ENCODE measurements around the gene NF1. TPM values are rescaled to one million over a fixed set of nuclear protein-coding genes. Genes with fewer than 3 reads are reported as not detected.

The NF1 gene
- total and polyA plus RNA-seq, 2 of the 13 experiments (the other 11 are each of a cell fraction or from before 2014, with no cell fraction given): 21.5 to 26.5 TPM

DNA sequence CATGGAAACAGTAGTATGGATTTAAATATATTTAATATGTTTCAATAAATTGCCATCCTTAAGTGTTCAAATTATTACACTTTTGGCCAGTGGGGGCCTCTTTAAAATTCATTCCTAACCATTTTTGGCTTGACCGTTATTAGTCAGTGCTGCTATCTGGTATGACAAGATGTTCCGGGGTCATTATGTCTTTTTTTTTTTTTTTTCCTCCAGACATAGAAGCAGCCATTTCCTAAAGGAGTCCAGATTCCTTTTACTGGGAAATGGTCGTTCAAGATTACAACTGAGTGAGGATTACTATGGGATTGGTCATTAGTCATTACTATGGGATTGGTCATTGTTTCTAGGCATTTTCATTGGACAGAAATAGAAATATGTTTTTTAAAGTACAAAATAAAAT, 53.4 kb downstream of the NF1 start (continued):
- TF ChIP-seq, protein P1, sequence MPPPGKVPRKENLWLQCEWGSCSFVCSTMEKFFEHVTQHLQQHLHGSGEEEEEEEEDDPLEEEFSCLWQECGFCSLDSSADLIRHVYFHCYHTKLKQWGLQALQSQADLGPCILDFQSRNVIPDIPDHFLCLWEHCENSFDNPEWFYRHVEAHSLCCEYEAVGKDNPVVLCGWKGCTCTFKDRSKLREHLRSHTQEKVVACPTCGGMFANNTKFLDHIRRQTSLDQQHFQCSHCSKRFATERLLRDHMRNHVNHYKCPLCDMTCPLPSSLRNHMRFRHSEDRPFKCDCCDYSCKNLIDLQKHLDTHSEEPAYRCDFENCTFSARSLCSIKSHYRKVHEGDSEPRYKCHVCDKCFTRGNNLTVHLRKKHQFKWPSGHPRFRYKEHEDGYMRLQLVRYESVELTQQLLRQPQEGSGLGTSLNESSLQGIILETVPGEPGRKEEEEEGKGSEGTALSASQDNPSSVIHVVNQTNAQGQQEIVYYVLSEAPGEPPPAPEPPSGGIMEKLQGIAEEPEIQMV (CRISPR knock-in tag; IDR thresholded peaks at IDR 0.05; ENCODE audit: low read depth): no peak
- TF ChIP-seq ZNF552 (CRISPR knock-in tag; IDR thresholded peaks at IDR 0.05; ENCODE audit: borderline replicate concordance) (no peak), HCFC1 (IDR thresholded peaks at IDR 0.05; ENCODE audit: low read depth, low read length) (no peak), ZNF496 (CRISPR knock-in tag; IDR thresholded peaks at IDR 0.05; ENCODE audit: insufficient replicate concordance) (no peak), ZNF569 (CRISPR knock-in tag; IDR thresholded peaks at IDR 0.05; ENCODE audit: borderline replicate concordance) (no peak), ZKSCAN8 (CRISPR knock-in tag; IDR thresholded peaks at IDR 0.05; ENCODE audit: borderline replicate concordance) (no peak)
- TF ChIP-seq, protein P2, sequence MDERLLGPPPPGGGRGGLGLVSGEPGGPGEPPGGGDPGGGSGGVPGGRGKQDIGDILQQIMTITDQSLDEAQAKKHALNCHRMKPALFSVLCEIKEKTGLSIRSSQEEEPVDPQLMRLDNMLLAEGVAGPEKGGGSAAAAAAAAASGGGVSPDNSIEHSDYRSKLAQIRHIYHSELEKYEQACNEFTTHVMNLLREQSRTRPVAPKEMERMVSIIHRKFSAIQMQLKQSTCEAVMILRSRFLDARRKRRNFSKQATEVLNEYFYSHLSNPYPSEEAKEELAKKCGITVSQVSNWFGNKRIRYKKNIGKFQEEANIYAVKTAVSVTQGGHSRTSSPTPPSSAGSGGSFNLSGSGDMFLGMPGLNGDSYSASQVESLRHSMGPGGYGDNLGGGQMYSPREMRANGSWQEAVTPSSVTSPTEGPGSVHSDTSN (CRISPR knock-in tag; IDR thresholded peaks at IDR 0.05): no peak

DNA sequence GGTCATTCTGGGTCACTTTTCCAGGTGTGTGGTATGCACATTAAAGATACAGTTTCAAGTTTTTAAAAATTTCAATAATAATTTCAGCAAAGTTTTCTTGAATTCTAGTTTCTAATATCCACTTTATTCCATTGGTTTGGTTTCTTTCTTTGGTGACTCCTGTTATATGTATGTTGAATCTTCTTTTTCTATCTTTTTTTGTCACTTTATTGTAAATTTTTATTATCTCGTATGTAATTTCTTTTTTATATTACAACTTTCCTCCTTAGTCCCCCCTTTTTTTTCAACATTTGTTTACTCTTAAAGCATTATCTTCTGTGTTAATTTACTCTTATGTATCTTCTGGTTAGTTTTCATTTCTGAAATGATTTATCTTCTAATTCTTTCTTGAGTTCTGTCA, 57.5 kb downstream of the NF1 start:
- Histone ChIP-seq H3K4me1 (ENCODE audit: insufficient read depth, low read length) (peaks cover 15% of the 10 kb centered on the region), H3K4me3 (replicated peaks in 1 of 3; ENCODE audit: insufficient read depth in 1 of 3, low read depth in 2 of 3, low read length in 3 of 3) (no peak overlapping the region), H3K9ac (ENCODE audit: insufficient read depth, low read depth, low read length) (no peak overlapping the region), H3K4me2 (ENCODE audit: low read depth, low read length) (no peak overlapping the region), H3K79me2 (ENCODE audit: insufficient read depth, low read length) (peaks cover 2% of the 10 kb centered on the region), H2AFZ (ENCODE audit: low read length) (no peak overlapping the region), H3K36me3 (replicated peaks in 1 of 2; ENCODE audit: control insufficient read depth in 1 of 2, insufficient read depth in 2 of 2, low read length in 2 of 2) (peaks cover 0 to 12% of the 10 kb centered on the region in 2 experiments; a peak in 2 of 5 replicates), H3K9me3 (ENCODE audit: low read length) (no peaks in the 10 kb centered on the region; the same call in 1 of the 2 replicates), H3K27ac (ENCODE audit: extremely low read length, insufficient read depth, low read length) (no peak overlapping the region), H3K27me3 (ENCODE audit: control insufficient read depth in 1 of 2, insufficient read depth in 2 of 2, low read length in 2 of 2) (no peaks in the 10 kb centered on the region), H4K20me1 (ENCODE audit: insufficient read depth, low read length) (no peaks in the 10 kb centered on the region)
- DNase-seq (ENCODE audit: low spot score): no peak
- BruUV-seq (replicated peaks): no TSS peak
- intact Hi-C loops (cut with micrococcal nuclease; ENCODE audit: unreplicated experiment): no loop called here
- WGBS (ENCODE audit: low lambda C conversion rate): 89% methylated on average over 1 of the region's 1 CpG
- in situ Hi-C loops (cut with HindIII; ENCODE audit: extremely low pct_ligation_motif_present, low pct_unique_long_range_greater_than_20kb): no loop called here
- ChIA-PET CTCF (ENCODE audit: low intra/inter-chr PET ratio, low total read pairs) (no interaction called here), POLR2A (no interaction called here)
- ATAC-seq: no peak
- FAIRE-seq: no peak
- TF ChIP-seq, protein P3, sequence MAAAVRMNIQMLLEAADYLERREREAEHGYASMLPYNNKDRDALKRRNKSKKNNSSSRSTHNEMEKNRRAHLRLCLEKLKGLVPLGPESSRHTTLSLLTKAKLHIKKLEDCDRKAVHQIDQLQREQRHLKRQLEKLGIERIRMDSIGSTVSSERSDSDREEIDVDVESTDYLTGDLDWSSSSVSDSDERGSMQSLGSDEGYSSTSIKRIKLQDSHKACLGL (CRISPR knock-in tag; IDR thresholded peaks at IDR 0.05): no peak
- TF ChIP-seq, protein P4, sequence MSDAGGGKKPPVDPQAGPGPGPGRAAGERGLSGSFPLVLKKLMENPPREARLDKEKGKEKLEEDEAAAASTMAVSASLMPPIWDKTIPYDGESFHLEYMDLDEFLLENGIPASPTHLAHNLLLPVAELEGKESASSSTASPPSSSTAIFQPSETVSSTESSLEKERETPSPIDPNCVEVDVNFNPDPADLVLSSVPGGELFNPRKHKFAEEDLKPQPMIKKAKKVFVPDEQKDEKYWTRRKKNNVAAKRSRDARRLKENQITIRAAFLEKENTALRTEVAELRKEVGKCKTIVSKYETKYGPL (CRISPR knock-in tag; IDR thresholded peaks at IDR 0.05): no peak
- TF ChIP-seq, protein P5, sequence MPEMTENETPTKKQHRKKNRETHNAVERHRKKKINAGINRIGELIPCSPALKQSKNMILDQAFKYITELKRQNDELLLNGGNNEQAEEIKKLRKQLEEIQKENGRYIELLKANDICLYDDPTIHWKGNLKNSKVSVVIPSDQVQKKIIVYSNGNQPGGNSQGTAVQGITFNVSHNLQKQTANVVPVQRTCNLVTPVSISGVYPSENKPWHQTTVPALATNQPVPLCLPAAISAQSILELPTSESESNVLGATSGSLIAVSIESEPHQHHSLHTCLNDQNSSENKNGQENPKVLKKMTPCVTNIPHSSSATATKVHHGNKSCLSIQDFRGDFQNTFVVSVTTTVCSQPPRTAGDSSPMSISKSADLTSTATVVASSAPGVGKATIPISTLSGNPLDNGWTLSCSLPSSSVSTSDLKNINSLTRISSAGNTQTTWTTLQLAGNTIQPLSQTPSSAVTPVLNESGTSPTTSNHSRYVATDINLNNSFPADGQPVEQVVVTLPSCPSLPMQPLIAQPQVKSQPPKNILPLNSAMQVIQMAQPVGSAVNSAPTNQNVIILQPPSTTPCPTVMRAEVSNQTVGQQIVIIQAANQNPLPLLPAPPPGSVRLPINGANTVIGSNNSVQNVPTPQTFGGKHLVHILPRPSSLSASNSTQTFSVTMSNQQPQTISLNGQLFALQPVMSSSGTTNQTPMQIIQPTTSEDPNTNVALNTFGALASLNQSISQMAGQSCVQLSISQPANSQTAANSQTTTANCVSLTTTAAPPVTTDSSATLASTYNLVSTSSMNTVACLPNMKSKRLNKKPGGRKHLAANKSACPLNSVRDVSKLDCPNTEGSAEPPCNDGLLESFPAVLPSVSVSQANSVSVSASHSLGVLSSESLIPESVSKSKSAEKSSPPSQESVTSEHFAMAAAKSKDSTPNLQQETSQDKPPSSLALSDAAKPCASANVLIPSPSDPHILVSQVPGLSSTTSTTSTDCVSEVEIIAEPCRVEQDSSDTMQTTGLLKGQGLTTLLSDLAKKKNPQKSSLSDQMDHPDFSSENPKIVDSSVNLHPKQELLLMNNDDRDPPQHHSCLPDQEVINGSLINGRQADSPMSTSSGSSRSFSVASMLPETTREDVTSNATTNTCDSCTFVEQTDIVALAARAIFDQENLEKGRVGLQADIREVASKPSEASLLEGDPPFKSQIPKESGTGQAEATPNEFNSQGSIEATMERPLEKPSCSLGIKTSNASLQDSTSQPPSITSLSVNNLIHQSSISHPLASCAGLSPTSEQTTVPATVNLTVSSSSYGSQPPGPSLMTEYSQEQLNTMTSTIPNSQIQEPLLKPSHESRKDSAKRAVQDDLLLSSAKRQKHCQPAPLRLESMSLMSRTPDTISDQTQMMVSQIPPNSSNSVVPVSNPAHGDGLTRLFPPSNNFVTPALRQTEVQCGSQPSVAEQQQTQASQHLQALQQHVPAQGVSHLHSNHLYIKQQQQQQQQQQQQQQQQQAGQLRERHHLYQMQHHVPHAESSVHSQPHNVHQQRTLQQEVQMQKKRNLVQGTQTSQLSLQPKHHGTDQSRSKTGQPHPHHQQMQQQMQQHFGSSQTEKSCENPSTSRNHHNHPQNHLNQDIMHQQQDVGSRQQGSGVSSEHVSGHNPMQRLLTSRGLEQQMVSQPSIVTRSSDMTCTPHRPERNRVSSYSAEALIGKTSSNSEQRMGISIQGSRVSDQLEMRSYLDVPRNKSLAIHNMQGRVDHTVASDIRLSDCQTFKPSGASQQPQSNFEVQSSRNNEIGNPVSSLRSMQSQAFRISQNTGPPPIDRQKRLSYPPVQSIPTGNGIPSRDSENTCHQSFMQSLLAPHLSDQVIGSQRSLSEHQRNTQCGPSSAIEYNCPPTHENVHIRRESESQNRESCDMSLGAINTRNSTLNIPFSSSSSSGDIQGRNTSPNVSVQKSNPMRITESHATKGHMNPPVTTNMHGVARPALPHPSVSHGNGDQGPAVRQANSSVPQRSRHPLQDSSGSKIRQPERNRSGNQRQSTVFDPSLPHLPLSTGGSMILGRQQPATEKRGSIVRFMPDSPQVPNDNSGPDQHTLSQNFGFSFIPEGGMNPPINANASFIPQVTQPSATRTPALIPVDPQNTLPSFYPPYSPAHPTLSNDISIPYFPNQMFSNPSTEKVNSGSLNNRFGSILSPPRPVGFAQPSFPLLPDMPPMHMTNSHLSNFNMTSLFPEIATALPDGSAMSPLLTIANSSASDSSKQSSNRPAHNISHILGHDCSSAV (CRISPR knock-in tag; IDR thresholded peaks at IDR 0.05; ENCODE audit: borderline replicate concordance): no peak
- no peak for TF ChIP-seq U2AF1 (optimal IDR thresholded peaks at IDR 0.05; ENCODE audit: low read depth, low read length)
